ENCODE data around the gene RSKR. TPM values are rescaled to one million over a fixed set of nuclear protein-coding genes. Genes with fewer than 3 reads are reported as not detected.

Gene RSKR
- total RNA-seq, 1 experiment from 2014 or later, result 18.9 TPM

- POLR2A ChIA-PET, result no interaction called here
- RAD21 ChIA-PET (ENCODE audit: low non-redundant PET in 1 of 2, low total read pairs in 2 of 2, uncharacterized antibody in 2 of 2, unreplicated experiment in 2 of 2), result no interaction called here
- Histone ChIP-seq H3K4me1 (ENCODE audit: control insufficient read depth in 1 of 2, insufficient read depth in 2 of 2, low read length in 2 of 2) (peaks cover 0 to 20% of the 10 kb centered on the region in 2 experiments; a peak in 3 of 4 replicates), H3K9me2 (ENCODE audit: insufficient read depth) (no peaks in the 10 kb centered on the region), H3K79me2 (ENCODE audit: insufficient read depth, low read length) (peaks cover 32% of the 10 kb centered on the region), H4K20me1 (ENCODE audit: insufficient read depth) (no peaks in the 10 kb centered on the region), H3K27me3 (ENCODE audit: insufficient read depth, low read length) (no peaks in the 10 kb centered on the region), H3K4me2 (ENCODE audit: low read length) (no peak overlapping the region), H2AFZ (ENCODE audit: low read depth, low read length, poor library complexity, severe bottlenecking) (no peak overlapping the region), H3K4me3 (replicated peaks in 1 of 2; ENCODE audit: low read depth in 1 of 2, low read length in 2 of 2) (no peak overlapping the region), H3K36me3 (ENCODE audit: control insufficient read depth in 1 of 2, insufficient read depth in 2 of 2, low read length in 2 of 2) (peaks cover 0 to 4% of the 10 kb centered on the region in 2 experiments; a peak in 1 of 4 replicates), H3K9me3 (ENCODE audit: control insufficient read depth in 1 of 2, insufficient read depth in 1 of 2, low read depth in 1 of 2, low read length in 2 of 2) (no peaks in the 10 kb centered on the region), H3K27ac (ENCODE audit: low read depth, low read length) (no peak overlapping the region), H3K9ac (ENCODE audit: low read length) (no peak overlapping the region)
- TF ChIP-seq POLR2AphosphoS5 (IDR thresholded peaks at IDR 0.05; ENCODE audit: low read depth, low read length), result no peak
- TF ChIP-seq REST (IDR thresholded peaks at IDR 0.05; ENCODE audit: low read depth), result no peak
- TF ChIP-seq ZBTB33 (IDR thresholded peaks at IDR 0.05; ENCODE audit: extremely low read depth, insufficient replicate concordance, low read length), result no peak
- TF ChIP-seq ZNF274 (IDR thresholded peaks at IDR 0.05; ENCODE audit: low read depth, low read length), result no peak
- TF ChIP-seq EGR1 (IDR thresholded peaks at IDR 0.05; ENCODE audit: low read depth), result no peak
- TF ChIP-seq CEBPB (IDR thresholded peaks at IDR 0.05; ENCODE audit: low read depth), result no peak
- no peak for TF ChIP-seq SIN3A (IDR thresholded peaks at IDR 0.05; ENCODE audit: low read depth)
- TF ChIP-seq SRF (IDR thresholded peaks at IDR 0.05; ENCODE audit: low read depth), result no peak
- no peak for TF ChIP-seq ELF1 (IDR thresholded peaks at IDR 0.05; ENCODE audit: borderline replicate concordance, low read depth)
- TF ChIP-seq CBX3 (IDR thresholded peaks at IDR 0.05; ENCODE audit: low read depth), result no peak
- no peak for TF ChIP-seq CTCF (IDR thresholded peaks at IDR 0.05 in 2 of 3, conservative IDR thresholded peaks at IDR 0.05 in 1 of 3; ENCODE audit: borderline replicate concordance in 1 of 3, insufficient read depth in 1 of 3, low read depth in 2 of 3, low read length in 2 of 3)
- no peak for TF ChIP-seq YY1 (IDR thresholded peaks at IDR 0.05; ENCODE audit: extremely low read depth, insufficient replicate concordance, low read depth, low read length)
- no peak for TF ChIP-seq MAX (IDR thresholded peaks at IDR 0.05)
- no peak for TF ChIP-seq EZH2phosphoT487 (IDR thresholded peaks at IDR 0.05; ENCODE audit: borderline replicate concordance)
- no peak for TF ChIP-seq JUND (IDR thresholded peaks at IDR 0.05)
- TF ChIP-seq RAD21 (IDR thresholded peaks at IDR 0.05; ENCODE audit: low read depth), result no peak
- TF ChIP-seq FOSL1 (IDR thresholded peaks at IDR 0.05; ENCODE audit: low read depth), result no peak
- no peak for TF ChIP-seq ZFX (IDR thresholded peaks at IDR 0.05)
- no peak for TF ChIP-seq EZH2 (IDR thresholded peaks at IDR 0.05)
- no peak for ATAC-seq
- intact Hi-C loops (cut with micrococcal nuclease), result no loop called here
- no peak for DNase-seq (ENCODE audit: low read depth, low spot score)
- CTCF ChIA-PET, result no interaction called here
- TSS peak; percentile 45 for BruUV-seq (replicated peaks)
These were observed 44.5 kb downstream of the RSKR start for GRCh38 chr17:28569446-28569845.

Measured in HCT116 (cell line).